Diencephalon (tissue), 1 donor: ENCODE results near the gene ABCB9. TPM values are rescaled to one million over a fixed set of nuclear protein-coding genes. Genes with fewer than 3 reads are reported as not detected.

Experiments
- small RNA-seq: library from RNA; depleted of rRNA; stranded (forward); fragments of <200 nt; gene quantifications from one replicate; pipeline ENCODE3, GENCODE V24; 2014
- total RNA-seq: library from RNA; depleted of rRNA; stranded (reverse); fragments of >200 nt; gene quantifications from one replicate; pipeline ENCODE4 v1.2.3, GENCODE V29; 2014

Gene ABCB9
- 15.9 TPM for total RNA-seq

GRCh38 chr12:122965851-122966742 is at the start of gene ABCB9:
TSS of gene ABCB9 (minus strand) at chr12:122966463. CDS start at chr12:122960235, 6,228 bp downstream.

DNA sequence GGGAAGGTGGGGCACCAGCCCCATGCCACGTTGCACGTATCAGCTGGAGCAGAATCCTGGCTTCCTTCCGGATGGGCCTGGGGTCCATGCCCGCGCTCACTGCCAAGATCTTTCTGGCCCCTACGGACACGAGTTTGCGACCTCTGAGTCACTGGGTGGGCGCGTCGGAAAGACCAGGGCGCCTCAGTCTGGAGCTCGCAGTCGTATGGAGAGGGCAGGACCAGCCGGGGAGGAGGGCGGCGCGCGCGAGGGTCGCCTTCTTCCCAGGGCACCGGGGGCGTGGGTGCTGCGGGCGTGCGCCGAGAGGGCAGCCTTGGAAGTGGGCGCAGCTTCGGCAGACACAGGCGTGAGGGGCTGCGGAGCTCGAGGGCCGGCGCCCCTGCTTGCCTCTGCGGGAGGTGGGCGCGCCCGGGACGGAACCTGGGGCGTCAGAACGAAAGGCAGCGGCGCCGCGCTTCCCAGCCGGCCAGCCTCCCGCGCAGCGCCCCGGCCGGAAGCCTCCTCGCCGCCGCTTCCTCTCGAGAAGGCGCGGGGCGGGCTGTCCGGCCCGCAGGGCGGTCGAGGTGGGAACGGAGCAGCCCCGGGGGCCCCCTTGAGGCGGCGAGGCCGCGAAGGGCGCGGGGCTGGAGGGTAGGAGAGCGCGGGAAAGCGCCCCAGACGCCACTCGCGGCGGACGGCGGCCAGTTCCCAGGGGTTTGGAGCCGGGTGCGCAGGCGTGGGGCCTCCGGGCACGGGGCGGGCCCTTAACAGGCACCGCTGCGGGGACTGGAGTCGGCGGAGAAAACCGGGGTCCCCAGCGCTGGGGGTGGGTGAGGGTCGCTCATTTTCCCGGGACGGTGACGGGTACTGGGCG is 14.1 kb upstream of the ABCB9 start, which contains the start of gene ARL6IP4:
TSS of gene ARL6IP4 (plus strand) at position 499 of the 853 bp plus-strand sequence. CDS start 459 bp downstream, outside the sequence.

DNA sequence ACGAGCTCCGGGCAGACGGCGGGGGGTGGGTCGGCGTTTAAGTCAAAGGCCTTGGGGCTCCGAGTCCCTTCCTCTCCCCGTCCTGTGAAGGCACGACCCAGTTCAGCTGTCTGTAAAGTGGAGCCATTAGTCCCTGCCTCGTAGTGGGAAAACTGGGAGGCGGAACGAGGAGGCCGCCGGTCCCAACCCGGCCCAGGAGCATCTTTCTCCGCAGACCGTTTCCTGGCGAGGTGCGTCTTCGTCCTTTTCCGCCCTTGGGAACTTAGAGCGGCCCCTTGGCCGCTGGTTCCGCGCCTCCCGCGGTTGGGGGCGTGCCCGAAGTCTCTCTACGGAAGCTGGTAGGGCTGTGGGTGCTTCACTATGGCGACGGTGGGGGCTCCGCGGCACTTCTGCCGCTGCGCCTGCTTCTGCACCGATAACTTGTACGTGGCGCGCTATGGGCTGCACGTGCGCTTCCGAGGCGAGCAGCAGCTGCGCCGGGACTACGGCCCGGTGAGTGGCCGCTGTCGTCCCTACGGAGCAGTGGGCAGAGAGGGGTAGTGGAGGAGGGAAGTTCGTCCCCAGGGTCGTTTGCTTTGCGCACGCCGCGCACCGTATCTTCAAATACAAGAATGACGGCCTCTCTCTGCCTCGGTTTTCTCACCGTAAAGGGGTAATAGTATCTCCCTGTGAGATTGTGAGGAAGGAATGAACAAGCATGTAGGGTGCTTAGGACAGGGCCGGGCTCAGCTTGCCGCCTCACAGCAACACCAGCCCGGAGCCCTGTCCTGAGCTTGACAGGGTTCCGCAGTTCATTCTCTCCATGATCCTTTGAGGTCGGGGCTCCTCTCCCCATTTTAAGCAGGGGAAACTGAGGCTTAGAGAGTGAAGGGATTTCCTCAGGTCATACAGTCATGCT is 8.9 kb upstream of the ABCB9 start, which contains the start of gene OGFOD2:
TSS of gene OGFOD2 (plus strand) at position 353 of the 898 bp plus-strand sequence. CDS start at position 361, 8 bp downstream.

GRCh38 chr12:122895704-122896636 is 70.3 kb downstream of the ABCB9 start, which contains the start of gene VPS37B:
TSS of gene VPS37B (minus strand) at chr12:122896124. CDS start at chr12:122896062, 62 bp downstream.

Small RNA genes lying within 50 kb of the gene (small RNA-seq; reads per million reads assigned to genes)
- gene ARL6IP4 (not detected), gene MIR4304 (not detected)

Other genes with a start within 250 kb of the ABCB9 start
- gene HCAR3, start 249.7 kb downstream of the ABCB9 start, total RNA-seq, result not detected
- 0.69 TPM for gene HCAR1, start 235.6 kb downstream of the ABCB9 start, total RNA-seq
- 62.3 TPM for gene DENR, start 213.6 kb downstream of the ABCB9 start, total RNA-seq
- 7.8 TPM for gene CCDC62, start 191.9 kb downstream of the ABCB9 start, total RNA-seq
- 55.6 TPM for gene HIP1R, start 131.0 kb downstream of the ABCB9 start, total RNA-seq
- 15.0 TPM for gene VPS37B, start 70.3 kb downstream of the ABCB9 start, total RNA-seq
- gene OGFOD2, start 8.8 kb upstream of the ABCB9 start, total RNA-seq, result 6.9 TPM
- 31.1 TPM for gene ARL6IP4, start 14.2 kb upstream of the ABCB9 start, total RNA-seq
- gene PITPNM2, start 184.6 kb upstream of the ABCB9 start, total RNA-seq, result 10.8 TPM